ENCODE data around the gene GARRE1.

- TF ChIP-seq EZH2phosphoT487 (IDR thresholded peaks at IDR 0.05; ENCODE audit: borderline replicate concordance, low read length): no peak
- TF ChIP-seq CTCF (conservative IDR thresholded peaks at IDR 0.05; ENCODE audit: low read depth, low read length): no peak
- no peak for TF ChIP-seq EZH2 (IDR thresholded peaks at IDR 0.05; ENCODE audit: low read length, unreplicated experiment)
Measured at GRCh38 chr19:34300962-34301361, 46.6 kb downstream of the GARRE1 start.
